HepG2 (cell line): Measurements from ENCODE around the gene PEPD. TPM values are rescaled to one million over a fixed set of nuclear protein-coding genes. Genes with fewer than 3 reads are reported as not detected.

Experiments
- BRF2 ChIP-seq: sonication (generic); formaldehyde crosslinking; IDR thresholded peaks from 2 replicates; pipeline ENCODE4 v1.8.1; 2022; ENCODE audit warnings: mild to moderate bottlenecking, missing genetic modification reagents
- DMAP1 ChIP-seq: IDR thresholded peaks from 2 replicates; pipeline ENCODE4 v1.6.1; 2016
- FOXP1 ChIP-seq, 2 experiments: fragments of 450-650 bp in 1 of 2; IDR thresholded peaks; 2 replicates each; pipeline ENCODE4 v1.6.1; 2017 to 2018; ENCODE audit warnings: antibody characterized with exemption in 1 of 2
- GTF2F1 ChIP-seq: fragments of 150-350 bp; IDR thresholded peaks from 2 replicates; pipeline ENCODE4 v1.6.1; 2014; ENCODE audit warnings: low read length
- MTF2 ChIP-seq: sonication (generic); formaldehyde crosslinking; IDR thresholded peaks from 2 replicates; pipeline ENCODE4 v1.5.0; 2020; ENCODE audit warnings: missing genetic modification reagents, borderline replicate concordance
- NCOA2 ChIP-seq: sonication (generic); formaldehyde crosslinking; IDR thresholded peaks from 2 replicates; pipeline ENCODE4 v1.8.0; 2022; ENCODE audit warnings: inconsistent platforms
- PITX1 ChIP-seq: sonication (generic); formaldehyde crosslinking; IDR thresholded peaks from 2 replicates; pipeline ENCODE4 v1.5.1; 2020; ENCODE audit warnings: mild to moderate bottlenecking, missing genetic modification reagents
- SIN3A ChIP-seq: IDR thresholded peaks from 2 replicates; pipeline ENCODE4 v1.6.1; 2011; ENCODE audit warnings: low read depth, mild to moderate bottlenecking, control low read depth, low read length, borderline replicate concordance
- TOPORS ChIP-seq: sonication (generic); formaldehyde crosslinking; IDR thresholded peaks from 2 replicates; pipeline ENCODE4 v1.8.0; 2023; ENCODE audit warnings: mild to moderate bottlenecking, missing genetic modification reagents
- ZBTB3 ChIP-seq: sonication (generic); formaldehyde crosslinking; IDR thresholded peaks from 2 replicates; pipeline ENCODE4 v1.4.0; 2020; ENCODE audit warnings: low read depth, mild to moderate bottlenecking, moderate library complexity, missing genetic modification reagents, borderline replicate concordance
- ZBTB7B ChIP-seq: sonication (generic); formaldehyde crosslinking; IDR thresholded peaks from 2 replicates; pipeline ENCODE4 v1.4.0; 2020; ENCODE audit warnings: missing genetic modification reagents
- ZFP41 ChIP-seq: sonication (generic); formaldehyde crosslinking; IDR thresholded peaks from 2 replicates; pipeline ENCODE4 v1.4.0; 2020; ENCODE audit warnings: mild to moderate bottlenecking, missing genetic modification reagents, borderline replicate concordance
- ZNF382 ChIP-seq: sonication (generic); formaldehyde crosslinking; IDR thresholded peaks from 2 replicates; pipeline ENCODE4 v1.5.0; 2020; ENCODE audit warnings: missing genetic modification reagents, mild to moderate bottlenecking, borderline replicate concordance
- ZNF383 ChIP-seq: sonication (generic); formaldehyde crosslinking; IDR thresholded peaks from 2 replicates; pipeline ENCODE4 v1.4.0; 2020; ENCODE audit warnings: missing genetic modification reagents, mild to moderate bottlenecking, borderline replicate concordance
- ZNF496 ChIP-seq: sonication (generic); formaldehyde crosslinking; IDR thresholded peaks from 2 replicates; pipeline ENCODE4 v1.8.1; 2023; ENCODE audit warnings: mild to moderate bottlenecking, moderate library complexity, missing genetic modification reagents; ENCODE audit not compliant: insufficient replicate concordance
- ZNF513 ChIP-seq: sonication (generic); formaldehyde crosslinking; conservative IDR thresholded peaks from 2 replicates; pipeline ENCODE4 v1.5.0; 2020; ENCODE audit warnings: missing genetic modification reagents
- ZNF614 ChIP-seq: IDR thresholded peaks from 2 replicates; pipeline ENCODE4 v1.6.1; 2018; ENCODE audit warnings: missing biosample characterization, missing genetic modification reagents, inconsistent platforms, borderline replicate concordance
- ZSCAN29 ChIP-seq: sonication (generic); formaldehyde crosslinking; conservative IDR thresholded peaks from 2 replicates; pipeline ENCODE4 v1.4.0; 2020; ENCODE audit warnings: mild to moderate bottlenecking, missing genetic modification reagents
- polyA plus RNA-seq, 8 experiments: library from polyadenylated mRNA; depleted of rRNA in 3 of 8; stranded (reverse) in 7 of 8; unstranded in 1 of 8; fragments of >200 nt; fragmentation: Illumina TruSeq in 4 of 8; extraction: Trizol in 4 of 8; gene quantifications; 2 replicates each; pipeline versions ENCODE4 v1.2.1 to v1.2.3, GENCODE V29; 2011 to 2016; ENCODE audit warnings: low read depth in 4 of 8, missing spikeins in 1 of 8, mixed read lengths in 1 of 8; ENCODE audit not compliant: insufficient read depth in 1 of 8
- total RNA-seq, 5 experiments: library from RNA; depleted of rRNA; stranded (reverse); fragments of >200 nt; fragmentation: Illumina TruSeq; extraction: Trizol; gene quantifications; 2 replicates each; pipeline ENCODE4 v1.2.3, GENCODE V29; 2016; ENCODE audit warnings: low read depth in 1 of 5
- TF ChIP-seq, protein P1 (sequence below): sonication (generic); formaldehyde crosslinking; IDR thresholded peaks from 2 replicates; pipeline ENCODE4 v1.4.0; 2020; ENCODE audit warnings: mild to moderate bottlenecking, missing genetic modification reagents, borderline replicate concordance
- TF ChIP-seq, protein P2 (sequence below): sonication (generic); formaldehyde crosslinking; conservative IDR thresholded peaks from 2 replicates; pipeline ENCODE4 v1.4.0; 2020; ENCODE audit warnings: missing genetic modification reagents
- TF ChIP-seq, protein P3 (sequence below): sonication (generic); formaldehyde crosslinking; IDR thresholded peaks from 2 replicates; pipeline ENCODE4 v1.8.1; 2023; ENCODE audit warnings: mild to moderate bottlenecking, missing genetic modification reagents

The PEPD gene
- total and polyA plus RNA-seq, 2 of the 13 experiments (the other 11 are each of a cell fraction or from before 2014, with no cell fraction given) = 60.7 to 75.1 TPM

- TF ChIP-seq ZNF614 (no peak), ZBTB7B (no peak), ZNF496 (no peak), PITX1 (CRISPR knock-in tag) (no peak), MTF2 (CRISPR knock-in tag) (no peak), ZBTB3 (CRISPR knock-in tag) (no peak), ZNF382 (no peak), BRF2 (0 out of 2 replicates have a peak, but pooled peaks have one; percentile 46), ZNF383 (CRISPR knock-in tag) (no peak), ZFP41 (CRISPR knock-in tag) (no peak), DMAP1 (CRISPR knock-in tag) (no peak), FOXP1 (IDR thresholded peaks at IDR 0.05) (no peak), FOXP1 (CRISPR knock-in tag; IDR thresholded peaks at IDR 0.05) (no peak; the same call in 1 of the 2 replicates), NCOA2 (CRISPR knock-in tag) (no peak), SIN3A (no peak), TOPORS (CRISPR knock-in tag) (0 out of 2 replicates have a peak, but pooled peaks have one; percentile 63), ZSCAN29 (CRISPR knock-in tag) (no peak), ZNF513 (no peak), GTF2F1 (no peak)
- TF ChIP-seq, protein P1, sequence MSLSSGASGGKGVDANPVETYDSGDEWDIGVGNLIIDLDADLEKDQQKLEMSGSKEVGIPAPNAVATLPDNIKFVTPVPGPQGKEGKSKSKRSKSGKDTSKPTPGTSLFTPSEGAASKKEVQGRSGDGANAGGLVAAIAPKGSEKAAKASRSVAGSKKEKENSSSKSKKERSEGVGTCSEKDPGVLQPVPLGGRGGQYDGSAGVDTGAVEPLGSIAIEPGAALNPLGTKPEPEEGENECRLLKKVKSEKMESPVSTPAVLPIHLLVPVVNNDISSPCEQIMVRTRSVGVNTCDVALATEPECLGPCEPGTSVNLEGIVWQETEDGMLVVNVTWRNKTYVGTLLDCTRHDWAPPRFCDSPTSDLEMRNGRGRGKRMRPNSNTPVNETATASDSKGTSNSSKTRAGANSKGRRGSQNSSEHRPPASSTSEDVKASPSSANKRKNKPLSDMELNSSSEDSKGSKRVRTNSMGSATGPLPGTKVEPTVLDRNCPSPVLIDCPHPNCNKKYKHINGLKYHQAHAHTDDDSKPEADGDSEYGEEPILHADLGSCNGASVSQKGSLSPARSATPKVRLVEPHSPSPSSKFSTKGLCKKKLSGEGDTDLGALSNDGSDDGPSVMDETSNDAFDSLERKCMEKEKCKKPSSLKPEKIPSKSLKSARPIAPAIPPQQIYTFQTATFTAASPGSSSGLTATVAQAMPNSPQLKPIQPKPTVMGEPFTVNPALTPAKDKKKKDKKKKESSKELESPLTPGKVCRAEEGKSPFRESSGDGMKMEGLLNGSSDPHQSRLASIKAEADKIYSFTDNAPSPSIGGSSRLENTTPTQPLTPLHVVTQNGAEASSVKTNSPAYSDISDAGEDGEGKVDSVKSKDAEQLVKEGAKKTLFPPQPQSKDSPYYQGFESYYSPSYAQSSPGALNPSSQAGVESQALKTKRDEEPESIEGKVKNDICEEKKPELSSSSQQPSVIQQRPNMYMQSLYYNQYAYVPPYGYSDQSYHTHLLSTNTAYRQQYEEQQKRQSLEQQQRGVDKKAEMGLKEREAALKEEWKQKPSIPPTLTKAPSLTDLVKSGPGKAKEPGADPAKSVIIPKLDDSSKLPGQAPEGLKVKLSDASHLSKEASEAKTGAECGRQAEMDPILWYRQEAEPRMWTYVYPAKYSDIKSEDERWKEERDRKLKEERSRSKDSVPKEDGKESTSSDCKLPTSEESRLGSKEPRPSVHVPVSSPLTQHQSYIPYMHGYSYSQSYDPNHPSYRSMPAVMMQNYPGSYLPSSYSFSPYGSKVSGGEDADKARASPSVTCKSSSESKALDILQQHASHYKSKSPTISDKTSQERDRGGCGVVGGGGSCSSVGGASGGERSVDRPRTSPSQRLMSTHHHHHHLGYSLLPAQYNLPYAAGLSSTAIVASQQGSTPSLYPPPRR (CRISPR knock-in tag) = no peak
- TF ChIP-seq, protein P2, sequence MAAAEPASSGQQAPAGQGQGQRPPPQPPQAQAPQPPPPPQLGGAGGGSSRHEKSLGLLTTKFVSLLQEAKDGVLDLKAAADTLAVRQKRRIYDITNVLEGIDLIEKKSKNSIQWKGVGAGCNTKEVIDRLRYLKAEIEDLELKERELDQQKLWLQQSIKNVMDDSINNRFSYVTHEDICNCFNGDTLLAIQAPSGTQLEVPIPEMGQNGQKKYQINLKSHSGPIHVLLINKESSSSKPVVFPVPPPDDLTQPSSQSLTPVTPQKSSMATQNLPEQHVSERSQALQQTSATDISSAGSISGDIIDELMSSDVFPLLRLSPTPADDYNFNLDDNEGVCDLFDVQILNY (CRISPR knock-in tag) = no peak
- TF ChIP-seq, protein P3, sequence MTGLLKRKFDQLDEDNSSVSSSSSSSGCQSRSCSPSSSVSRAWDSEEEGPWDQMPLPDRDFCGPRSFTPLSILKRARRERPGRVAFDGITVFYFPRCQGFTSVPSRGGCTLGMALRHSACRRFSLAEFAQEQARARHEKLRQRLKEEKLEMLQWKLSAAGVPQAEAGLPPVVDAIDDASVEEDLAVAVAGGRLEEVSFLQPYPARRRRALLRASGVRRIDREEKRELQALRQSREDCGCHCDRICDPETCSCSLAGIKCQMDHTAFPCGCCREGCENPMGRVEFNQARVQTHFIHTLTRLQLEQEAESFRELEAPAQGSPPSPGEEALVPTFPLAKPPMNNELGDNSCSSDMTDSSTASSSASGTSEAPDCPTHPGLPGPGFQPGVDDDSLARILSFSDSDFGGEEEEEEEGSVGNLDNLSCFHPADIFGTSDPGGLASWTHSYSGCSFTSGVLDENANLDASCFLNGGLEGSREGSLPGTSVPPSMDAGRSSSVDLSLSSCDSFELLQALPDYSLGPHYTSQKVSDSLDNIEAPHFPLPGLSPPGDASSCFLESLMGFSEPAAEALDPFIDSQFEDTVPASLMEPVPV (CRISPR knock-in tag) = 0 out of 2 replicates have a peak, but pooled peaks have one; percentile 61
Measured at GRCh38 chr19:33374236-33374714, 147.3 kb downstream of the PEPD start (continued).
